ENCODE measurements around the gene ARHGEF39. TPM values are rescaled to one million over a fixed set of nuclear protein-coding genes. Genes with fewer than 3 reads are reported as not detected.

Gene ARHGEF39
- total RNA-seq, 3 donors from 2014 or later, result 0.59 to 1.6 (median 0.80) TPM

- H3K36me3 ChIP-seq, result no peaks in the 10 kb centered on the region
- peaks cover 0 to 3% of the 10 kb centered on the region in 2 donors for H3K4me1 ChIP-seq
- peak overlapping the region; percentile 55 to 81 (median 68) for H3K4me3 ChIP-seq
- peak overlapping the region; percentile 92 to 94 for H3K27ac ChIP-seq
- H3K27me3 ChIP-seq, result no peaks in the 10 kb centered on the region
- intact Hi-C loops (cut with DNase I; ENCODE audit: low total_unique reads), result no loop called here
- no peaks in the 10 kb centered on the region for H3K9me3 ChIP-seq
- DNase-seq (ENCODE audit: low spot score in 2 of 2), result no peak
- no peak for TF ChIP-seq CTCF (IDR thresholded peaks at IDR 0.05)
- no peak for TF ChIP-seq POLR2A (IDR thresholded peaks at IDR 0.05)
- no peak for TF ChIP-seq POLR2AphosphoS5 (IDR thresholded peaks at IDR 0.05)
Measured at GRCh38 chr9:35688558-35689541, 23.9 kb upstream of the ARHGEF39 start.

DNA sequence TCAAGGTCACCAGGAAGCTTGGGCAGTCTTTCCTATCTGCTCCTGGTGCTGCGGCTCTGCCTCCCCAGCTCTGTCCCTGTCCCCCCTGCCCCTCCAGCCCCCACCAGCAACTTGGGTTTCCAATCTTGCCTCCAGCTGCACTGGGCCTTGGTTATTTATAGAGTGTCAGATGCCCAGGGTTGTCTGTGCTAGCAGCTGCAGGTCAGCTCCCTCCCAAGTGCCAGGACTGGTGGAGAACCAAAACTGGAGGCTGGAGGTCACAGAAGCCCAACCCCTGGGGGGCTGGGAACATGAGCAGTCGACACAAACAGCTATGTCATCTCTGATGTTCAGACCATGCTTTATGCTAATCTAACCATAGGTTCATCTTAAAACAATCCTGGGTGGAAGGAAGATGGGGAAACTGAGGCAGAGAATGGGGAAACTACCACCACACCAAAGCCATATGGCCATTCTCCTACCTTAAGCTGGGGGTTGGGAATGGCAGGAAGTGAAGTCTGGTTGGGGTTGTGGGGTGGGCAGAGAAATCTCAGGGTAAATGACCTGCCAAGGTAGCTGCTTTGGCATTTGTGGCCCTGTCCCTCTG lies 23.1 kb upstream of the ARHGEF39 start:
- Histone ChIP-seq H3K4me1 (peaks cover 0 to 3% of the 10 kb centered on the region in 2 donors), H3K27me3 (no peaks in the 10 kb centered on the region), H3K27ac (peak overlapping the region; percentile 92 to 94), H3K4me3 (peak overlapping the region; percentile 55 to 81 (median 68)), H3K9me3 (no peaks in the 10 kb centered on the region), H3K36me3 (no peaks in the 10 kb centered on the region)
- DNase-seq (ENCODE audit: low spot score in 2 of 2), result no peak
- intact Hi-C loops (cut with DNase I; ENCODE audit: low total_unique reads), result no loop called here
- no peak for TF ChIP-seq CTCF (IDR thresholded peaks at IDR 0.05)
- no peak for TF ChIP-seq POLR2A (IDR thresholded peaks at IDR 0.05)
- no peak for TF ChIP-seq POLR2AphosphoS5 (IDR thresholded peaks at IDR 0.05)

- intact Hi-C loops (cut with DNase I; ENCODE audit: low total_unique reads), result no loop called here
Measured at GRCh38 chr9:35687306-35687705, 22.3 kb upstream of the ARHGEF39 start.

GRCh38 chr9:35686222-35687203 lies 21.5 kb upstream of the ARHGEF39 start:
- Histone ChIP-seq H3K4me3 (peak overlapping the region; percentile 55 to 81 (median 68)), H3K36me3 (no peaks in the 10 kb centered on the region), H3K27ac (peak overlapping the region; percentile 92 to 94), H3K4me1 (peaks cover 0 to 3% of the 10 kb centered on the region in 2 donors), H3K9me3 (no peaks in the 10 kb centered on the region), H3K27me3 (no peaks in the 10 kb centered on the region)
- intact Hi-C loops (cut with DNase I; ENCODE audit: low total_unique reads), result no loop called here
- no peak for DNase-seq (ENCODE audit: low spot score in 2 of 2)
- TF ChIP-seq POLR2AphosphoS5 (IDR thresholded peaks at IDR 0.05) (no peak), POLR2A (IDR thresholded peaks at IDR 0.05) (no peak), CTCF (IDR thresholded peaks at IDR 0.05) (no peak)

More at GRCh38 chr9:35687306-35687705, 22.3 kb upstream of the ARHGEF39 start:
- H3K27ac ChIP-seq, result peak overlapping the region; percentile 92 to 94
- DNase-seq (ENCODE audit: low spot score in 2 of 2), result no peak
- no peaks in the 10 kb centered on the region for H3K36me3 ChIP-seq
- no peaks in the 10 kb centered on the region for H3K27me3 ChIP-seq
- peak overlapping the region; percentile 55 to 81 (median 68) for H3K4me3 ChIP-seq
- H3K9me3 ChIP-seq, result no peaks in the 10 kb centered on the region
- H3K4me1 ChIP-seq, result peaks cover 0 to 3% of the 10 kb centered on the region in 2 donors
- TF ChIP-seq POLR2A (IDR thresholded peaks at IDR 0.05) (no peak), CTCF (IDR thresholded peaks at IDR 0.05) (no peak), POLR2AphosphoS5 (IDR thresholded peaks at IDR 0.05) (no peak)

Data from breast epithelium (tissue), 4 donors.